SHP77 (cell line): ENCODE measurements around the gene MID2.
"Not testable (repeated sequence)": the region's sequence is repeated elsewhere in the genome, so short reads cannot be mapped to it uniquely, and the experiment has no call there.

Experiments used
- DNase-seq, 2 experiments: peaks; one replicate each; lab custom pipeline; 2025; lab: John Stamatoyannopoulos, UW

Gene MID2

DNA sequence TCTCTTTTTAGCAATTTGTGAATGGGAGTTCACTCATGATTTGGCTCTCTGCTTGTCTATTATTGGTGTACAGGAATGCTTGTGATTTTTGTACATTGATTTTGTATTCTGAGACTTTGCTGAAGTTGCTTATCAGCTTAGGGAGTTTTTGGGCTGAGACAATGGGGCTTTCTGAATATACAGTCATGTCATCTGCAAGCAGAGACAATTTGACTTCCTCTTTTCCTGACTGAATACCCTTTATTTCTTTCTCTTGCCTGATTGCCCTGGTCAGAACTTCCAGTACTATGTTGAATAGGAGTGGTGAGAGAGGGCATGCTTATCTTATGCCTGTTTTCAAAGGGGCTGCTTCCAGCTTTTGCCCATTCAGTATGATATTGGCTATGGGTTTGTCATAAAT, 129.7 kb downstream of the MID2 start:
- not testable (repeated sequence) for DNase-seq

GRCh38 chrX:107968623-107969022, 143.0 kb downstream of the MID2 start:
- DNase-seq, result no peak

GRCh38 chrX:107970073-107970472, 144.4 kb downstream of the MID2 start:
- no peak for DNase-seq

DNA sequence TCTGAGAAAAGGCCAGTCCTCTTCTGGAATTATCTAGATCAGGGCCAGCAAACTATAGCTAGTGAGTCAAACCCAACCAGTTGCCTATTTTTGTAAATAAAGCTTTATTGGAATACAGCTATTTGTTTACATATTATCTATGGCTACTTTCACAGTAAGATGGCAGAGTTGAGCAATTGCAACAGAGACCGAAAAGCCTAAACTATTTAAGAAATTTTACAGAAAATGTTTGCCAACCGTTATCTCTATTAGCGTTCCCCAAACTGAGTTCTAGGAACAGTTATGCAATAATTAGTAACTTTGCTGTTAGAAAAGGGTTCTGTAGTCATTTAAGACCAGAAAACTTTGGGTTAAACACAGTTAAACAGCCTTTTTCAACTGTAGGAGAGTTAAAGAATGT, 146.0 kb downstream of the MID2 start:
- DNase-seq, result no peak
